Mesothelial cell of epicardium (in vitro differentiated cells): Measurements from ENCODE around the gene AGMO. TPM values are rescaled to one million over a fixed set of nuclear protein-coding genes. Genes with fewer than 3 reads are reported as not detected.

Experiments
- DNase-seq, 2 experiments: peaks; one replicate each; pipeline ENCODE4 v3.0.0; 2021; ENCODE audit warnings: low spot score in 2 of 2; ENCODE audit not compliant: unreplicated experiment in 2 of 2
- H3K27ac Mint-ChIP-seq: 2 replicates; pipeline ENCODE4 v1.8.0; 2021; ENCODE audit warnings: mixed read lengths
- H3K27me3 Mint-ChIP-seq: 2 replicates; pipeline ENCODE4 v1.8.0; 2021; ENCODE audit warnings: low read depth, mixed read lengths
- H3K36me3 Mint-ChIP-seq: 2 replicates; pipeline ENCODE4 v1.8.0; 2021; ENCODE audit warnings: mixed read lengths
- H3K4me1 Mint-ChIP-seq: 2 replicates; pipeline ENCODE4 v1.8.0; 2021; ENCODE audit warnings: mixed read lengths
- H3K4me3 Mint-ChIP-seq: 2 replicates; pipeline ENCODE4 v1.8.0; 2021; ENCODE audit warnings: mild to moderate bottlenecking, moderate library complexity, mixed read lengths
- H3K9me3 Mint-ChIP-seq: 2 replicates; pipeline ENCODE4 v1.8.0; 2021; ENCODE audit warnings: mixed read lengths
- total RNA-seq: library from RNA; stranded (reverse); gene quantifications from 3 replicates; pipeline ENCODE4 v1.2.1, GENCODE V29; 2021
- TF ChIP-seq, protein P1 (sequence below): fragments of 200-600 bp; sonication (generic); IDR thresholded peaks from one replicate; pipeline ENCODE4 v1.5.0; 2021; ENCODE audit warnings: antibody characterized with exemption; ENCODE audit not compliant: unreplicated experiment

Gene AGMO
- total RNA-seq, 1 donor from 2014 or later = 1.0 TPM

DNA sequence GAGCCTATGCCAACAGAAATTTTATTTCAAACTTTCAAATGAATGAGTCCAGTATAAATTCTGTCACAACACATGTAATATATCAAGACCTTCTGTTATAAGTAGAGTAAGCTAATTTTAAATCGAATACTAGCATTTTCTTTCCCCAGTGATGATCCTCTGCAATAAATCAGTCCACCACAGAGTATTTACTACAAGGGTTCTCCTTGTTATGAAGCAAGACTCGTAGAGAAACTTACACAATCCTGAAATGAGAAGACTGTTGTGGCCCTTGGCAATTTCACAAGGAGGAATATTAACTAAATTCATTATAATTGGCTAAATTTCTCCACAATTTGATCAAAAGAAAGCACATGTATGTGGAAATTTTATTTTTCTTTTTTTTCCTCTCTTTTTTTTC lies 346.8 kb downstream of the AGMO start:
- DNase-seq = no peak
- Mint-ChIP-seq H3K4me1 (peaks cover 2% of the 10 kb centered on the region), H3K36me3 (no peaks in the 10 kb centered on the region), H3K4me3 (no peak overlapping the region), H3K9me3 (no peaks in the 10 kb centered on the region), H3K27ac (no peak overlapping the region), H3K27me3 (no peaks in the 10 kb centered on the region)
- TF ChIP-seq, protein P1, sequence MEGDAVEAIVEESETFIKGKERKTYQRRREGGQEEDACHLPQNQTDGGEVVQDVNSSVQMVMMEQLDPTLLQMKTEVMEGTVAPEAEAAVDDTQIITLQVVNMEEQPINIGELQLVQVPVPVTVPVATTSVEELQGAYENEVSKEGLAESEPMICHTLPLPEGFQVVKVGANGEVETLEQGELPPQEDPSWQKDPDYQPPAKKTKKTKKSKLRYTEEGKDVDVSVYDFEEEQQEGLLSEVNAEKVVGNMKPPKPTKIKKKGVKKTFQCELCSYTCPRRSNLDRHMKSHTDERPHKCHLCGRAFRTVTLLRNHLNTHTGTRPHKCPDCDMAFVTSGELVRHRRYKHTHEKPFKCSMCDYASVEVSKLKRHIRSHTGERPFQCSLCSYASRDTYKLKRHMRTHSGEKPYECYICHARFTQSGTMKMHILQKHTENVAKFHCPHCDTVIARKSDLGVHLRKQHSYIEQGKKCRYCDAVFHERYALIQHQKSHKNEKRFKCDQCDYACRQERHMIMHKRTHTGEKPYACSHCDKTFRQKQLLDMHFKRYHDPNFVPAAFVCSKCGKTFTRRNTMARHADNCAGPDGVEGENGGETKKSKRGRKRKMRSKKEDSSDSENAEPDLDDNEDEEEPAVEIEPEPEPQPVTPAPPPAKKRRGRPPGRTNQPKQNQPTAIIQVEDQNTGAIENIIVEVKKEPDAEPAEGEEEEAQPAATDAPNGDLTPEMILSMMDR = no peak

DNA sequence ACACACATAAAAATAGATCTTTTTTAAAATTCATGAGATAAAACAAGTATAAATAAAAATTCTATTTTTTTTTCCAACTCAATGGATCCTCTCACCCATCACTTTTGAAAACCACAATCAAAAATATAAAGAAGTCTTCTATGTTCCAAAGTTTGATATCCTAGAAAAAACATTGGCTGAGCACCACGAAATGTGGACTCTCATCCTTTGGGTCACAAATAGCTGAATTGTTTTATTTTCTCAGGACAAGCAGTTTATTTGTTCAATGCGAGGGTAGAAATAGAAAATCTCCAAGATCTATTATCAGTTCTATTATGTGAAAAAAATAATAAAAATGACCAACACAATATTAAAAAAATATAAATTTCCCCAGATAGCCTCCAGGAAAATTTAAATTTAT lies 348.7 kb downstream of the AGMO start:
- peaks cover 2% of the 10 kb centered on the region for H3K4me1 Mint-ChIP-seq
- no peak for DNase-seq
- H3K9me3 Mint-ChIP-seq = no peaks in the 10 kb centered on the region
- TF ChIP-seq, protein P1 = no peak
- H3K27ac Mint-ChIP-seq = no peak overlapping the region
- H3K27me3 Mint-ChIP-seq = no peaks in the 10 kb centered on the region
- no peaks in the 10 kb centered on the region for H3K36me3 Mint-ChIP-seq
- no peak overlapping the region for H3K4me3 Mint-ChIP-seq

GRCh38 chr7:15209429-15209828 lies 352.4 kb downstream of the AGMO start:
- no peak overlapping the region for H3K4me3 Mint-ChIP-seq

DNA sequence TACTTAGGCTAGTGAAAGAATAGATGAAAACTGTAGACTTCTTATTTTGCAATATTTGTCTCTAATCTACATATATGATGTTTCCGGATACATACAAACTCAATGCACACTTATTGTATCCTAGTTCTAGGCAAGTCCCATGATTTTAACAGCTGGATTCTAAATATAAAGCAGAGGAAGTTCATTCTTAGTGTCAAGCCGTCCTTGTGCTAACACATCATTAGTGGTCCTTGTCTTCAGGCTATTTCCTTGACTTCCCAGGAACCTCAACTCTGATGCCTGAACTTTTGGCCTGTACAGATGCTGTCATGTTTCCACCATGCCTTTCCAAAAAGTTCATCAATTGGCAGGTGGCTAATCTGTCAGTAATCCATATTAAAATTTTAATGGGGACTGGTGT lies 357.4 kb downstream of the AGMO start:
- no peak overlapping the region for H3K4me3 Mint-ChIP-seq
- TF ChIP-seq, protein P1 = no peak
- H3K27me3 Mint-ChIP-seq = no peaks in the 10 kb centered on the region
- DNase-seq = no peak
- H3K9me3 Mint-ChIP-seq = no peaks in the 10 kb centered on the region
- H3K36me3 Mint-ChIP-seq = no peaks in the 10 kb centered on the region
- no peak overlapping the region for H3K27ac Mint-ChIP-seq
- no peaks in the 10 kb centered on the region for H3K4me1 Mint-ChIP-seq

More at GRCh38 chr7:15209429-15209828, 352.4 kb downstream of the AGMO start:
- Mint-ChIP-seq H3K27ac (no peak overlapping the region), H3K27me3 (no peaks in the 10 kb centered on the region), H3K4me1 (no peaks in the 10 kb centered on the region), H3K9me3 (no peaks in the 10 kb centered on the region), H3K36me3 (no peaks in the 10 kb centered on the region)
- TF ChIP-seq, protein P1 = no peak
- DNase-seq = no peak

- H3K4me1 Mint-ChIP-seq = peaks cover 9% of the 10 kb centered on the region
- no peak overlapping the region for H3K4me3 Mint-ChIP-seq
- TF ChIP-seq, protein P1 = peak; percentile 28
- no peak overlapping the region for H3K27ac Mint-ChIP-seq
- no peaks in the 10 kb centered on the region for H3K9me3 Mint-ChIP-seq
- H3K27me3 Mint-ChIP-seq = no peaks in the 10 kb centered on the region
- H3K36me3 Mint-ChIP-seq = no peaks in the 10 kb centered on the region
- no peak for DNase-seq
These were observed 362.3 kb downstream of the AGMO start for GRCh38 chr7:15199482-15199881.
